Measurements from ENCODE around the gene HCRTR1. TPM values are rescaled to one million over a fixed set of nuclear protein-coding genes. Genes with fewer than 3 reads are reported as not detected.

HCRTR1 gene
- total and polyA plus RNA-seq, 2 of the 8 experiments (the other 6 are each of a cell fraction or from before 2014, with no cell fraction given): 0.35 to 0.39 TPM

GRCh38 chr1:31632649-31633048 lies 15.2 kb downstream of the HCRTR1 start:
- Histone ChIP-seq H3K4ac (replicated peaks; ENCODE audit: insufficient read length, low read depth, low read length) (no peak overlapping the region), H3K4me3 (ENCODE audit: extremely low read depth in 1 of 4, insufficient read depth in 2 of 4, low read depth in 3 of 4, low read length in 4 of 4) (no peak overlapping the region), H4K5ac (ENCODE audit: insufficient read length, low read depth, low read length) (no peak overlapping the region), H3K79me2 (ENCODE audit: control insufficient read depth in 1 of 2, insufficient read depth in 2 of 2, low read length in 2 of 2) (peaks cover 0 to 16% of the 10 kb centered on the region in 2 experiments; a peak in 1 of 4 replicates), H3K79me1 (ENCODE audit: low read depth, low read length) (peaks cover 10% of the 10 kb centered on the region; the same call in 1 of the 2 replicates), H2BK120ac (replicated peaks; ENCODE audit: low read depth, low read length) (no peak overlapping the region), H3K18ac (ENCODE audit: extremely low read depth, low read length) (no peak overlapping the region), H3K4me2 (ENCODE audit: insufficient read depth in 1 of 2, low read depth in 2 of 2, low read length in 2 of 2) (no peak overlapping the region), H2BK12ac (ENCODE audit: low read depth, low read length) (no peak overlapping the region), H4K8ac (ENCODE audit: extremely low read depth, insufficient read depth, low read length) (no peak overlapping the region), H3K36me3 (ENCODE audit: control insufficient read depth in 2 of 4, insufficient read depth in 4 of 4, low read length in 3 of 4) (peaks cover 3 to 21% (median 11%) of the 10 kb centered on the region in 4 experiments; a peak in 7 of 8 replicates), H2BK15ac (ENCODE audit: low read length) (no peak overlapping the region), H3K4me1 (replicated peaks in 1 of 4; ENCODE audit: control insufficient read depth in 3 of 4, insufficient read depth in 4 of 4, low read length in 3 of 4) (no peaks in the 10 kb centered on the region), H3K14ac (ENCODE audit: insufficient read length) (no peak overlapping the region), H2AFZ (ENCODE audit: low read length) (no peak overlapping the region), H3K27me3 (replicated peaks in 1 of 4; ENCODE audit: control insufficient read depth in 3 of 4, extremely low read depth in 1 of 4, insufficient read depth in 3 of 4, low read length in 3 of 4) (no peaks in the 10 kb centered on the region), H3K9me3 (ENCODE audit: insufficient read depth in 2 of 2, low read depth in 1 of 2, low read length in 1 of 2) (no peaks in the 10 kb centered on the region), H2BK5ac (ENCODE audit: low read depth, low read length) (no peak overlapping the region), H4K20me1 (replicated peaks in 1 of 2; ENCODE audit: control insufficient read depth in 1 of 2, insufficient read depth in 2 of 2, low read length in 2 of 2) (peaks cover 0 to 5% of the 10 kb centered on the region in 2 experiments), H3K23me2 (ENCODE audit: low read depth, low read length) (no peaks in the 10 kb centered on the region), H3K27ac (ENCODE audit: low read depth, low read length) (no peak overlapping the region), H2BK20ac (ENCODE audit: low read length) (no peak overlapping the region), H3K23ac (ENCODE audit: insufficient read length) (no peak overlapping the region), H3K56ac (replicated peaks; ENCODE audit: insufficient read length, low read depth, low read length) (no peak overlapping the region), H3K9ac (replicated peaks in 1 of 4; ENCODE audit: extremely low read depth in 1 of 4, low read depth in 3 of 4, low read length in 3 of 4) (no peak overlapping the region), H2AK5ac (ENCODE audit: low read depth, low read length) (no peak overlapping the region), H4K91ac (replicated peaks; ENCODE audit: insufficient read length, low read length) (no peak overlapping the region)
- FAIRE-seq: no peak
- DNase-seq (ENCODE audit: low read depth in 1 of 2, low spot score in 2 of 2): no peak
- no peak for TF ChIP-seq SP2 (IDR thresholded peaks at IDR 0.05; ENCODE audit: low read length)
- 95% methylated on average over 3 of the region's 3 CpGs; no CpG with 5 or more reads in 1 of the 2 experiments for WGBS, 2 experiments (ENCODE audit: extremely low coverage in 1 of 2, insufficient coverage in 1 of 2, insufficient read length in 1 of 2, insufficient replicate concordance in 2 of 2, low coverage in 1 of 2, low lambda C conversion rate in 2 of 2, missing lambda C conversion rate in 1 of 2)
- CTCF ChIA-PET (ENCODE audit: partially characterized antibody): interaction anchor here (0.8 to 8.6 kb wide), 29 partner anchors 8 to 164 kb away, joined by 3 to 40 read pairs (median 5); partner anchors contain the start of gene PEF1
- POLR2A ChIA-PET (ENCODE audit: partially characterized antibody): interaction anchor here (0.8 to 4.3 kb wide), 4 partner anchors 10 to 14 kb away, joined by 3 to 31 read pairs (median 3); partner anchors contain the start of gene PEF1
